ENCODE results near the gene HCN1.
"Not testable (repeated sequence)": the region's sequence is repeated elsewhere in the genome, so short reads cannot be mapped to it uniquely, and the experiment has no call there.

The HCN1 gene

GRCh38 chr5:45617859-45618416, 78.2 kb downstream of the HCN1 start:
- DNase-seq (ENCODE audit: low spot score), result no peak

- no peak for DNase-seq (ENCODE audit: low spot score)
These were observed 86.5 kb downstream of the HCN1 start for GRCh38 chr5:45609661-45610060.

- DNase-seq (ENCODE audit: low spot score), result no peak
These were observed 92.1 kb downstream of the HCN1 start for GRCh38 chr5:45604092-45604491.

- no peak for DNase-seq (ENCODE audit: low spot score)
These were observed 94.8 kb downstream of the HCN1 start for GRCh38 chr5:45601424-45601823.

- no peak for DNase-seq (ENCODE audit: low spot score)
These were observed 99.9 kb downstream of the HCN1 start for GRCh38 chr5:45596320-45596719.

GRCh38 chr5:45586001-45586400, 110.2 kb downstream of the HCN1 start:
- DNase-seq (ENCODE audit: low spot score), result not testable (repeated sequence)

GRCh38 chr5:45578270-45578669, 117.9 kb downstream of the HCN1 start:
- no peak for DNase-seq (ENCODE audit: low spot score)

GRCh38 chr5:45568813-45569212, 127.4 kb downstream of the HCN1 start:
- DNase-seq (ENCODE audit: low spot score), result no peak

GRCh38 chr5:45542421-45542820, 153.8 kb downstream of the HCN1 start:
- no peak for DNase-seq (ENCODE audit: low spot score)

- DNase-seq (ENCODE audit: low spot score), result no peak
These were observed 162.5 kb downstream of the HCN1 start for GRCh38 chr5:45533663-45534062.

- DNase-seq (ENCODE audit: low spot score), result no peak
These were observed 163.2 kb downstream of the HCN1 start for GRCh38 chr5:45532826-45533624.

- DNase-seq (ENCODE audit: low spot score), result no peak
These were observed 175.1 kb downstream of the HCN1 start for GRCh38 chr5:45521067-45521466.

GRCh38 chr5:45512521-45512920, 183.7 kb downstream of the HCN1 start:
- DNase-seq (ENCODE audit: low spot score), result no peak

GRCh38 chr5:45509371-45509770, 186.8 kb downstream of the HCN1 start:
- DNase-seq (ENCODE audit: low spot score), result no peak

GRCh38 chr5:45508135-45508534, 188.0 kb downstream of the HCN1 start:
- no peak for DNase-seq (ENCODE audit: low spot score)

- DNase-seq (ENCODE audit: low spot score), result no peak
These were observed 189.0 kb downstream of the HCN1 start for GRCh38 chr5:45507178-45507577.

GRCh38 chr5:45499006-45499405, 197.2 kb downstream of the HCN1 start:
- not testable (repeated sequence) for DNase-seq (ENCODE audit: low spot score)

GRCh38 chr5:45491368-45491767, 204.8 kb downstream of the HCN1 start:
- no peak for DNase-seq (ENCODE audit: low spot score)

- DNase-seq (ENCODE audit: low spot score), result no peak
These were observed 211.4 kb downstream of the HCN1 start for GRCh38 chr5:45484781-45485180.

GRCh38 chr5:45454114-45454513, 242.1 kb downstream of the HCN1 start:
- DNase-seq (ENCODE audit: low spot score), result no peak

GRCh38 chr5:45444856-45445255, 251.3 kb downstream of the HCN1 start:
- not testable (repeated sequence) for DNase-seq (ENCODE audit: low spot score)

- no peak for DNase-seq (ENCODE audit: low spot score)
These were observed 255.7 kb downstream of the HCN1 start for GRCh38 chr5:45440466-45440865.

- no peak for DNase-seq (ENCODE audit: low spot score)
These were observed 258.4 kb downstream of the HCN1 start for GRCh38 chr5:45437752-45438151.

Measured in CD4-positive, alpha-beta T cell treated with Interleukin-6 at 100 ng/mL for 8 hours (primary cell).